ENCODE measurements around the gene ENPEP.

DNA sequence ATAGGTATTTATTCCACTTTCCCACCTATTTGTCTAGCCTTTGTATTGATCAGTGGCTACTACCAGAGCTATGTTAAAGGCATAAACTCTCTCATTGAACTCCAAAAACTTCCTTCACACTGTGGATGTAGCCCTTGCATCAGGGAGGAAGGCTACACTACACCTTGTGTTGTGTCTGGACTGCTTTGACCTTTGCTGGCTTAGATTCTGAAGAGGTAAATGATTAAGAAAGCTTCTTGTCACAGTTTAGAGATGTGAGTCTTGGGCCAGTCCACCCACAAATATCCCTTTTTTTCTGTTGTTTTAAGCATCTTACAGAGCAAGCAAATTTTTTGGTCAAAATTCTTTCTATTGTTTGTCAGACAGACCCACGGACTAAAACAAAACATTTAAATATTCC lies 1.9 kb downstream of the ENPEP start:
- no peak for TF ChIP-seq POLR2A (IDR thresholded peaks at IDR 0.05)
- TF ChIP-seq, protein P1, sequence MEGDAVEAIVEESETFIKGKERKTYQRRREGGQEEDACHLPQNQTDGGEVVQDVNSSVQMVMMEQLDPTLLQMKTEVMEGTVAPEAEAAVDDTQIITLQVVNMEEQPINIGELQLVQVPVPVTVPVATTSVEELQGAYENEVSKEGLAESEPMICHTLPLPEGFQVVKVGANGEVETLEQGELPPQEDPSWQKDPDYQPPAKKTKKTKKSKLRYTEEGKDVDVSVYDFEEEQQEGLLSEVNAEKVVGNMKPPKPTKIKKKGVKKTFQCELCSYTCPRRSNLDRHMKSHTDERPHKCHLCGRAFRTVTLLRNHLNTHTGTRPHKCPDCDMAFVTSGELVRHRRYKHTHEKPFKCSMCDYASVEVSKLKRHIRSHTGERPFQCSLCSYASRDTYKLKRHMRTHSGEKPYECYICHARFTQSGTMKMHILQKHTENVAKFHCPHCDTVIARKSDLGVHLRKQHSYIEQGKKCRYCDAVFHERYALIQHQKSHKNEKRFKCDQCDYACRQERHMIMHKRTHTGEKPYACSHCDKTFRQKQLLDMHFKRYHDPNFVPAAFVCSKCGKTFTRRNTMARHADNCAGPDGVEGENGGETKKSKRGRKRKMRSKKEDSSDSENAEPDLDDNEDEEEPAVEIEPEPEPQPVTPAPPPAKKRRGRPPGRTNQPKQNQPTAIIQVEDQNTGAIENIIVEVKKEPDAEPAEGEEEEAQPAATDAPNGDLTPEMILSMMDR (IDR thresholded peaks at IDR 0.05 in 4 of 5, conservative IDR thresholded peaks at IDR 0.05 in 1 of 5), result no peak
